Omental fat pad (tissue), 4 donors: ENCODE results near the gene NUDT9. TPM values are rescaled to one million over a fixed set of nuclear protein-coding genes. Genes with fewer than 3 reads are reported as not detected.
"Not testable (repeated sequence)": the region's sequence is repeated elsewhere in the genome, so short reads cannot be mapped to it uniquely, and the experiment has no call there.

ENCODE experiments used
- ATAC-seq: fragments of 150-250 bp; one replicate; pipeline ENCODE4 v1.9.1; 2016; ENCODE audit warnings: mild to moderate bottlenecking, moderate library complexity; ENCODE audit not compliant: low FRiP score
- DNase-seq: peaks from one replicate; pipeline ENCODE4 v3.0.0-alpha.2; 2019; ENCODE audit warnings: low spot score
- CTCF ChIP-seq, 3 donors: fragments of 450-650 bp; IDR thresholded peaks; one replicate each; pipeline ENCODE4 v1.5.1; 2016 to 2017; ENCODE audit warnings: antibody characterized with exemption in 3 of 3, mild to moderate bottlenecking in 3 of 3, moderate library complexity in 2 of 3
- total RNA-seq, 4 donors: library from RNA; depleted of rRNA; stranded (reverse); fragments of >200 nt; gene quantifications; one replicate each; pipeline ENCODE4 v1.1.0, GENCODE V29; 2016

The NUDT9 gene
- total RNA-seq, 4 donors from 2014 or later: 14.4 to 27.5 (median 25.9) TPM

GRCh38 chr4:87444741-87445140, 22.4 kb downstream of the NUDT9 start:
- no peak for TF ChIP-seq CTCF (IDR thresholded peaks at IDR 0.05)
- ATAC-seq (no peak), DNase-seq (no peak)

GRCh38 chr4:87445964-87446363, 23.6 kb downstream of the NUDT9 start:
- no peak for TF ChIP-seq CTCF (IDR thresholded peaks at IDR 0.05)
- no peak for DNase-seq
- no peak for ATAC-seq

GRCh38 chr4:87446375-87446774, 24.0 kb downstream of the NUDT9 start:
- not testable (repeated sequence) for ATAC-seq, DNase-seq

- ATAC-seq (no peak), DNase-seq (no peak)
- TF ChIP-seq CTCF (IDR thresholded peaks at IDR 0.05): no peak
Observed at GRCh38 chr4:87451537-87451936, 29.2 kb downstream of the NUDT9 start.

- TF ChIP-seq CTCF (IDR thresholded peaks at IDR 0.05): no peak
- ATAC-seq (no peak), DNase-seq (no peak)
Observed at GRCh38 chr4:87458913-87459312, 36.5 kb downstream of the NUDT9 start.

GRCh38 chr4:87461281-87461700, 38.9 kb downstream of the NUDT9 start:
- no peak for ATAC-seq
- no peak for TF ChIP-seq CTCF (IDR thresholded peaks at IDR 0.05)
- no peak for DNase-seq

- no peak for TF ChIP-seq CTCF (IDR thresholded peaks at IDR 0.05)
- ATAC-seq (no peak), DNase-seq (no peak)
Observed at GRCh38 chr4:87462102-87462501, 39.7 kb downstream of the NUDT9 start.
